SK-N-SH treated with all-trans-retinoic acid at 6 μM for 48 hours (cell line): ENCODE results near the gene AIP.

ENCODE experiments used
- ISL1 ChIP-seq: fragments of 250-450 bp; sonication (Bioruptor Pico); IDR thresholded peaks from 2 replicates; pipeline ENCODE4 v2.1.2; 2022; ENCODE audit warnings: mild to moderate bottlenecking, moderate library complexity
- OSR1 ChIP-seq: fragments of 250-450 bp; sonication (Bioruptor Pico); IDR thresholded peaks from 2 replicates; pipeline ENCODE4 v1.8.0; 2022; ENCODE audit warnings: moderate library complexity, mild to moderate bottlenecking, inconsistent platforms
- POU6F1 ChIP-seq: fragments of 250-450 bp; sonication (Bioruptor Pico); IDR thresholded peaks from 2 replicates; pipeline ENCODE4 v1.8.0; 2021; ENCODE audit warnings: low read depth, mild to moderate bottlenecking, moderate library complexity, borderline replicate concordance
- PPARA ChIP-seq: fragments of 250-450 bp; sonication (Bioruptor Pico); IDR thresholded peaks from 2 replicates; pipeline ENCODE4 v1.5.0; 2020; ENCODE audit warnings: mild to moderate bottlenecking, borderline replicate concordance
- RARB ChIP-seq: fragments of 250-450 bp; sonication (Bioruptor Pico); IDR thresholded peaks from 2 replicates; pipeline ENCODE4 v1.8.0; 2021; ENCODE audit warnings: mild to moderate bottlenecking, moderate library complexity
- TOX ChIP-seq: fragments of 250-450 bp; sonication (Bioruptor Pico); IDR thresholded peaks from 2 replicates; pipeline ENCODE4 v1.8.0; 2021; ENCODE audit warnings: mild to moderate bottlenecking, moderate library complexity, borderline replicate concordance
- ZC3H10 ChIP-seq: fragments of 250-450 bp; sonication (Bioruptor Pico); IDR thresholded peaks from 2 replicates; pipeline ENCODE4 v1.5.1; 2021; ENCODE audit warnings: mild to moderate bottlenecking, moderate library complexity
- ZFP3 ChIP-seq: fragments of 250-450 bp; sonication (Bioruptor Pico); IDR thresholded peaks from 2 replicates; pipeline ENCODE4 v1.5.0; 2020; ENCODE audit warnings: mild to moderate bottlenecking, moderate library complexity
- ZFP30 ChIP-seq: fragments of 450-650 bp; formaldehyde crosslinking; IDR thresholded peaks from 2 replicates; pipeline ENCODE4 v1.5.0; 2022; ENCODE audit warnings: mild to moderate bottlenecking, moderate library complexity
- ZNF565 ChIP-seq: fragments of 450-650 bp; formaldehyde crosslinking; conservative IDR thresholded peaks from 2 replicates; pipeline ENCODE4 v1.5.0; 2020; ENCODE audit warnings: low read depth, mild to moderate bottlenecking, moderate library complexity
- ZNF70 ChIP-seq: fragments of 450-650 bp; formaldehyde crosslinking; IDR thresholded peaks from 2 replicates; pipeline ENCODE4 v1.5.0; 2020; ENCODE audit warnings: mild to moderate bottlenecking, moderate library complexity
- ZNF8 ChIP-seq: fragments of 450-650 bp; formaldehyde crosslinking; IDR thresholded peaks from 2 replicates; pipeline ENCODE4 v1.5.0; 2020; ENCODE audit warnings: mild to moderate bottlenecking, moderate library complexity
- TF ChIP-seq, protein P1 (sequence below): fragments of 250-450 bp; sonication (Bioruptor Pico); IDR thresholded peaks from 2 replicates; pipeline ENCODE4 v1.5.1; 2020; ENCODE audit warnings: low read depth, mild to moderate bottlenecking, moderate library complexity
- TF ChIP-seq, protein P2 (sequence below): fragments of 250-450 bp; sonication (Bioruptor Pico); IDR thresholded peaks from 2 replicates; pipeline ENCODE4 v1.8.0; 2020; ENCODE audit warnings: mild to moderate bottlenecking, moderate library complexity, borderline replicate concordance

DNA sequence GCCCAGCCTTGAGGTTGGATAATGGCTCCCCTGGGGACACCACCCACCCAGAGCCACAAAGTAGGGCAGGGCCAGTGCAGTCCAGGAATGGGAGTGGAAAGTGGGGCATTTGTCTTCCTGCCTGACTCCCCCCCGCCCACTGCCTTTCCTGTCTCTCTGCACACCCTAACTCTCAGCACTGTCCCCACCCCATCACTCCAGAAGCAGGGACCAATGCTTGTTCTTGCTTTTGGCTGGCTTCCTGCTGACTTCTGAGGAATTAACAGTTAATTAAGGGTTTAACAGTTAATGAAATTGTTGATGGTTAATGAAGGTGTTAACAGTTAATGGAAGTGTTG is 17.6 kb downstream of the AIP start:
- TF ChIP-seq PPARA, result no peak
- no peak for TF ChIP-seq RARB
- TF ChIP-seq ZC3H10 (CRISPR knock-in tag), result no peak
- TF ChIP-seq ZFP30, result no peak
- TF ChIP-seq ZNF565, result no peak
- no peak for TF ChIP-seq ISL1 (CRISPR knock-in tag)
- TF ChIP-seq, protein P1, sequence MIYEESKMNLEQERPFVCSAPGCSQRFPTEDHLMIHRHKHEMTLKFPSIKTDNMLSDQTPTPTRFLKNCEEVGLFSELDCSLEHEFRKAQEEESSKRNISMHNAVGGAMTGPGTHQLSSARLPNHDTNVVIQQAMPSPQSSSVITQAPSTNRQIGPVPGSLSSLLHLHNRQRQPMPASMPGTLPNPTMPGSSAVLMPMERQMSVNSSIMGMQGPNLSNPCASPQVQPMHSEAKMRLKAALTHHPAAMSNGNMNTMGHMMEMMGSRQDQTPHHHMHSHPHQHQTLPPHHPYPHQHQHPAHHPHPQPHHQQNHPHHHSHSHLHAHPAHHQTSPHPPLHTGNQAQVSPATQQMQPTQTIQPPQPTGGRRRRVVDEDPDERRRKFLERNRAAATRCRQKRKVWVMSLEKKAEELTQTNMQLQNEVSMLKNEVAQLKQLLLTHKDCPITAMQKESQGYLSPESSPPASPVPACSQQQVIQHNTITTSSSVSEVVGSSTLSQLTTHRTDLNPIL (CRISPR knock-in tag), result no peak
- TF ChIP-seq ZNF70, result no peak
- no peak for TF ChIP-seq POU6F1
- TF ChIP-seq, protein P2, sequence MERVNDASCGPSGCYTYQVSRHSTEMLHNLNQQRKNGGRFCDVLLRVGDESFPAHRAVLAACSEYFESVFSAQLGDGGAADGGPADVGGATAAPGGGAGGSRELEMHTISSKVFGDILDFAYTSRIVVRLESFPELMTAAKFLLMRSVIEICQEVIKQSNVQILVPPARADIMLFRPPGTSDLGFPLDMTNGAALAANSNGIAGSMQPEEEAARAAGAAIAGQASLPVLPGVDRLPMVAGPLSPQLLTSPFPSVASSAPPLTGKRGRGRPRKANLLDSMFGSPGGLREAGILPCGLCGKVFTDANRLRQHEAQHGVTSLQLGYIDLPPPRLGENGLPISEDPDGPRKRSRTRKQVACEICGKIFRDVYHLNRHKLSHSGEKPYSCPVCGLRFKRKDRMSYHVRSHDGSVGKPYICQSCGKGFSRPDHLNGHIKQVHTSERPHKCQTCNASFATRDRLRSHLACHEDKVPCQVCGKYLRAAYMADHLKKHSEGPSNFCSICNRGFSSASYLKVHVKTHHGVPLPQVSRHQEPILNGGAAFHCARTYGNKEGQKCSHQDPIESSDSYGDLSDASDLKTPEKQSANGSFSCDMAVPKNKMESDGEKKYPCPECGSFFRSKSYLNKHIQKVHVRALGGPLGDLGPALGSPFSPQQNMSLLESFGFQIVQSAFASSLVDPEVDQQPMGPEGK (CRISPR knock-in tag), result no peak
- TF ChIP-seq TOX (CRISPR knock-in tag), result no peak
- TF ChIP-seq OSR1 (CRISPR knock-in tag), result no peak
- TF ChIP-seq ZFP3, result no peak
- no peak for TF ChIP-seq ZNF8
